Measurements from ENCODE around the gene CD6.

DNA sequence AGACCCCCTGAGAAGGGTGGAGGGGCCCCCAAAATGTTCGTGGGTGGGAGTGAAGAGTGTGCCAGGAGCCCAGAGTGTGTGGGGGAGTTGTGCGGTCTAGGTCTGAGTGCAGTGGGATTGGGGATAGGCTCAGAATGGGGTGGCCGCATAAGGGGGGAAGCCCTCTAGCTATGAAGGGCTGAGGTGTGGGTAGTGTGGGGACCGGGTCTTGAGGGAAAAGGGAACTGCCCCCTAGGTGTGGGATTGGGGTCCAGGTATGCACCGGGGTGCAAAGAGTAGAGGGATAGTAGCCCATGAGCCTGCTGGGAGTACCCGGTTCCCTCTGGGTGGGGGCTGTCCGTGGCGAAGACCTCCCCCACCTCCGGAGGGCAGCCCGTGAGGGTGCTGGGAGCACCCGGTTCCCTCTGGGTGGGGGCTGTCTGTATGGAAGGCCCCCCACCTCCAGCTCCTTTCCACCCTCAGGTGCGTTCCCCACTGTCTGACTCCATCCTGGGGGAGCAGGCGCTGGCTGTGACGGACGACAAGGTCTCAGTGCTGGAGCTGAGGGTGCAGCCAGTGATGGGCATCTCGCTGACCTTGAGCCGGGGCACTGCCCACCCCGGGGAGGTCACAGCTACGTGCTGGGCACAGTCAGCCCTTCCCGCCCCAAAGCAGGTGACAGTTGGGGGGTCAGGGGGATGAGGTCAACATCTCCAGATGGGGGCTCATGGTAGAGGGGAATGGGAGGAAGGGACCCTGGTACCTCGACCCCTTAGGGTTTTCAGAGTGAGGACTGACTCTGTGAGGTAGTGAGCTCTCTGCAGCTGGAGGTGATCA lies 36.5 kb upstream of the CD6 start:
- TF ChIP-seq SUZ12 (IDR thresholded peaks at IDR 0.05; ENCODE audit: extremely low read depth, insufficient read depth, insufficient read length) (no peak), ZNF274 (IDR thresholded peaks at IDR 0.05; ENCODE audit: low read depth, low read length) (no peak)
